NCI-H1105 treated with DMSO at 0.1 percent for 48 hours (cell line): ENCODE results near the gene SLC25A33.
"Not testable (repeated sequence)": the region's sequence is repeated elsewhere in the genome, so short reads cannot be mapped to it uniquely, and the experiment has no call there.

Experiments
- DNase-seq: peaks from one replicate; lab custom pipeline; 2025; lab: John Stamatoyannopoulos, UW

SLC25A33 gene

DNA sequence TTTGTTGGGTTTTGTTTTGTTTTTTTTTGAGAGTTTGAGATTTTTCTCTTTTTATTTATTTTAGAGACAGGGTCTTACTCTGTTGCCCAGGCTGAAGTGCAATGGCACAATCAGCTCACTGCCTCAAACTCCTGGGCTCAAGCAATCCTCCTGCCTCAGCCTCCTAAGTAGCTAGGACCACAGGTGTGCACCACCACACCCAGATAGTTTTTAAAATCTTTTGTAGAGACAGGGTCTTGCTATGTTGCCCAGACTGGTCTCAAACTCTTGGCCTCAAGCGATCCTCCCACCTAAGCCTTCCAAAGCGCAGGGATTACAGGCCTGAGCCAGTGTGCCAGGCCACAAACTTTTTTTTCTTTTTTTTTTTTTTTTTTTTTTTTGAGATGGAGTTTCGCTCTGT, 85.8 kb downstream of the SLC25A33 start:
- not testable (repeated sequence) for DNase-seq

DNA sequence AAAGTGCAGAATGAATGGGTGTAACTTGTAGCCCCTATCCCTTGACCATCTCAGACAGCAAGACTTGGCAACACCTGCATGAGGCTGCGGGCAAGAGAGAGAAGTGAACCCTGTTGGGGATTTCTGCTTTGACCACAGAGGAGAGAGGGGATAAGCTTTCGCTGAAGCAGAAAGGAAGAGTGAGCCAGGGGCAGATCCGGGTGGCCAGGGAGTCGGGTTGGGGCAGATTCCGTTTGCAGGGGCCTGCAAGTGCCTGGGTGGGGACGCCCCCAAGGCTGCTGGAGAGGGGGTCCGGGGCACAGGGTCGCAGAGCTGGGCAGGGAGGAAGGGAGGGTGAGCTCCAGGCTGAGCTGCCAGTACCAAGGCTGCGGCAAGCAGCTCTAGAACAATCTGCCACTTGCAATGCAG, 86.9 kb downstream of the SLC25A33 start:
- DNase-seq: no peak

DNA sequence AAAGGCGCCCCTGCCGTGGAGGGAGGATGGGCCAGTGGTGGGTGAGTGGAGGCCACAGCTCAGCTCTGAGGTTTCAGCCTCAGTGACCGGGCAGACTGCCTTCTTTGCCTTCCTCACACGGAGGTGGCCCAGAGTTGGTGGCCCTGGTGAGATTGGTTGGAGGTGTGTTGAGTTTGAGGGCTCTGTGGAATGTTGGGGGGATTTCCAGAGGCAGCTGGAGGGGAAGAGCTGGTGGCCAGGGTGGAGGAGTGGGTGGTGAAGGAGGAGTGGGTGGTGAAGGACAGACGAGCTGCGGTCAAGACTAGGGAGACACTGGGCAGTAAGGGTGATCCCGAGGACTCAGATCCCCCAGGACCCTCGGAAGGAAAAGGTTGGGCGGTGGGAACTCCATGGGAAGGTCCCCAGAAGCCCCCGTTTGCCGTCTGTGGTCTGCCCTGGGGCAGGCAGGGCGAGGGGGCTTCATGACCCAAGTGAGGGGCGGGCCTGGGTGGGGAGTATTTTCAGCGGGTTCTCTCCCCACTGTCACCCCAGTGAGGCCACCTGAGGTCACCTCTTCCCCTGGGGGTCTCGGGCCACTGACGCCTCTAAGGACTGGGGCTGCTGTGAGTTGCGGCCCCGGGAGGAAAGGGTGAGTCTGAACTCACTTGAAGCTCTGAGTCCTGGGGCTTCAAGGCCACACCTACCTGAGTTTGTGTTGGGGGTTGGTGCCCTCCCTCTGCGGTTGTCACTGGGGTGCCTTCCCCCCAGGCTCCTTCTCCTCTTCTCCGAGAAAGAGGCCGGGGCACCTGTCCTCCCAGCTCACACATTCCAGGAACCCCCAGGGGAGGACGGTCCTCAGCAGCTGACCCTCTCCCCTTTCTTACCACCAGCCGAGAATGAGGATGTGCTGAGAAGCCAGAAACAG, 89.5 kb downstream of the SLC25A33 start:
- no peak for DNase-seq

DNA sequence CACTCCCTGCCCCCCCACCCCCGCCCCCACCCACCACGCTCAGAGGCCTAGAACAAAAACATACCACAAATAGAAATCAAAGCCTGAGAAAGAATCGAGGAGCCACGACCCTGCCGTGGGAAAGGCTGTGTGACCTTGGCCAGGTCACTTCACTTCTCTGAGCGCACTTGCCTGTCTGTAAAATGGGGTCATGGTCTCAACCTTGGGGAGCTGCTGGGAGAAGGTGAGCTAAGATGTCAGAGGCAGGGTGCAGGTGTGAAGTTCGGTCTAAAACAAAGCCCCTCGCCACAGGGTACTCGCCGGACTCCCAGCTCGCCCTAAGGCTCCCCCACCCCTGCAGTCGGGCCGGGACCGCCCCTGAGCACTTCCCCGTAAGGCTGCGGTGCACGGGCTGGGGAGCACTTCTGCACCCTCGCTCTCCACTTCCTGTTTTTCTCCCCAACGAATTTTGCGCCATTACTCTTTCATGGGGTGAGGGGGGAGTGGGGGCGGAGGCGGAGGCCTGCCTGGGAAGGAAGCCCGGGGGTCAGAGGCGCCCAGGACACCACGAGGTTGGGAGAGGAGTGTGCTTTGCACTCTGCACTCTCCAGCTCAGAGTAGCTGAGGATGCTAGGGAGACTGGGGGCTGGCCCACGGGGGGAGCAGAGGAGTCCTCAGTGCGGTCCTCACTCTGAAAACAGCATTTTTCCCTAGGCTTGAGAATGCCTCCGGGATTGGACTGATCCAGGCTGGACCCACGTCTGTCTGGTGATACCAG, 90.4 kb downstream of the SLC25A33 start:
- DNase-seq: no peak

DNA sequence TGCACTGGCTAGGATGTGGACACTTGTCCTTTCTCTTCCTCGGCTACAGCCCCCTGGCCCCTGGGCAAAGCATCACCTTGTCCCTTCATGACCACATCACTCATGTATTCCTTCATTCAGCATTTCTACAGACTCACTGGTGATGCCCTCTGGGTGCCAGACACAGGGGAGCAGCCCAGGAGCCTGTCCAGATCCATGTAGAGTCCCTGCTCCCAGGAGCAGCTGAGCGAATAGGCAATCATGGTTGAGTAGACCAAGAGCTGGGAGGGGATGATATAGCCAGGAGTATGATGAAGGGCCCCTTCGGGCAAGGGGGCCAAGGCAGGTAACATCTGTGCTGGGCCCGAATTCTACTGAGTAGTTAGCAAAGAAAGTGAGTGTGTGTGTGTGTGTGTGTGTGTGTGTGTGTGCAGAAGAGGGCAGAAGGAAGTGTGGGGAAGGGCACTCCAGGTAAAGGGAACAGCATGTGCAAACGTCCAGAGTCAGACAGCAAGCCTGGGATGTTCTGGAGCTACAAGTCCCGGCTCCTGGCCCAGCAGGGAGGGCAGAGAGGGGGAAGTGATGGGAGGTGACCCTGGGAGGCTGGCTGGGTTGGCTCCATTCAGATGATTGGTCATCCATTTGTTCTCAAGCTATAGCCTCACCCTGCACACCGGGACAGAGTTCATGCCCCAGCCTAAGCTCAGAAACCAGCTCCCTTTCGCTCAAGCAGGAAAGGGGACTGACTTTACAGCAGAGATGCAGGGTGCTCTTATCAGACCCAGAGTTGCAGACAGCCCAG, 91.3 kb downstream of the SLC25A33 start:
- DNase-seq: no peak

DNA sequence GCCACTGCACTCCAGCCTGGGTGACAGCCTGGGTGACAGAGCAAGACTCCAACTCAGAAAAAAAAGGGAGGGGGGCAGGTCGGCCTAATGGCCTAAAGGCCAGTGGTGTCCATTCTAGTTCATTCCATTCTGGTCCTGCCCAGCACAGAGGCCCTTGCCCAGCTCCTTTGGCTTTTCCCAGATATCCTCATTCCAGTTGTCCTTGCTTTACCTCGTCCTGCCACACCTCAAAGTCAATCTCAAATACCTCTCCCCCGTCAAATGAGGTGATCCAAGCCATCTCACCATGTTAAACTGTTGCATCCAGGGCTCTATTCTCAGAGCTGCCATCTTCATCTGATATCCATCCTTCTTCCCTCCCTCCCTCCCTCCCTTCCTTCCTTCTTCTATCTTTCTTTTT, 92.3 kb downstream of the SLC25A33 start:
- no peak for DNase-seq

DNA sequence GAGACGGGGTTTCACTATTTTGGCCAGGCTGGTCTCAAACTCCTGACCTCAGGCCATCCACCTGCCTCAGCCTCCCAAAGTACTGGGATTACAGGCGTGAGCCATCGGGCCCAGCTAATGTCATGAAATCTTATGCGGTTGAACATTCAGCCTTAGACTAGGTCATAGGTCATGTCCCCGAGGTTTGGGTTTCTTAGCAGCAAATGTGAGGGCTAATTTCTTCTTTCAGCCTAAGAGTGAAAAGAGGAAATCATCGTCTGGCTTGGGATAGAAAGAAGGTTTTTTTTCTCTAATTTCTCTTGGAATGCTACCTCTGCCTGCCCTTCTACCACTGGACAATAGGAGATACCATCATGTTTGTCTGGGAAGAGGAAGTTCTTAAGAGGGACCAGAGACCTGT, 94.2 kb downstream of the SLC25A33 start:
- DNase-seq: no peak

DNA sequence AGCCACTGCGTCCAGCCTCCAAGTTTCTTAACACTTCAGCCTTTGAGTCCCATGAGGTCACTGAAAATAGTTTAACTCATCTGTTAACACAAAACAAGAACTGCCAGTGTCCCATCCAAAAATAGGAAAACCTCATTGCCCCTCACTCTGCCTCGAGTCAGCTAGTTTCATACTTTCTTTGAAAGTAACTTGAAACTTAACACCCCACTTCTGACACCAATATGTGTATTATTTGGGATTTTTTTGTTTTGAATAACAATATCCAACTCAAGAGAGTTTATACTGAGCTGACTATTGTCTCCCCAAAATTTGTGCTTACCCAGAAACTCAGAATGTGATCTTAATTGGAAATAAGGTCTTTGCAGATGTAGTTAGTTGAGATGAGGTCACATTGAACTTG, 95.3 kb downstream of the SLC25A33 start:
- no peak for DNase-seq
